ENCODE measurements around the gene GUCY1A1.

GRCh38 chr4:155774033-155774432, 107.4 kb downstream of the GUCY1A1 start:
- TF ChIP-seq POLR2A (IDR thresholded peaks at IDR 0.05) (no peak), POLR2AphosphoS5 (IDR thresholded peaks at IDR 0.05) (no peak), CTCF (IDR thresholded peaks at IDR 0.05) (no peak)
